Heart right ventricle (tissue), 16 donors: ENCODE measurements around the gene GPX8. TPM values are rescaled to one million over a fixed set of nuclear protein-coding genes. Genes with fewer than 3 reads are reported as not detected.

Experiments
- ATAC-seq, 8 donors: fragments of 200-7000 bp; cut with Tn5 transposase; one replicate each; pipeline ENCODE4 v1.9.1; 2020; ENCODE audit warnings: mild to moderate bottlenecking in 8 of 8, moderate library complexity in 8 of 8, moderate number of reproducible peaks in 1 of 8
- DNase-seq, 2 donors: peaks; one replicate each; pipeline ENCODE4 v3.0.0-alpha.2; 2020
- H3K27ac ChIP-seq, 10 donors: fragments of 200-600 bp; sonication (generic) in 2 of 10; one replicate each; pipeline versions ENCODE4 v1.5.0 to v1.8.0; 2020 to 2022; ENCODE audit warnings: mild to moderate bottlenecking in 3 of 10
- H3K27me3 ChIP-seq, 7 donors: fragments of 200-600 bp; one replicate each; pipeline ENCODE4 v1.8.0; 2021 to 2022; ENCODE audit warnings: mild to moderate bottlenecking in 2 of 7
- H3K36me3 ChIP-seq, 9 donors: fragments of 200-600 bp; sonication (generic) in 1 of 9; one replicate each; pipeline versions ENCODE4 v1.5.0 to v1.8.0; 2020 to 2022; ENCODE audit warnings: mild to moderate bottlenecking in 2 of 9
- H3K4me1 ChIP-seq, 9 donors: fragments of 200-600 bp; sonication (generic) in 1 of 9; one replicate each; pipeline versions ENCODE4 v1.5.0 to v1.8.0; 2020 to 2022; ENCODE audit warnings: mild to moderate bottlenecking in 4 of 9
- H3K4me3 ChIP-seq, 10 donors: fragments of 200-600 bp; sonication (generic) in 2 of 10; one replicate each; pipeline versions ENCODE4 v1.5.0 to v1.8.0; 2020 to 2022; ENCODE audit warnings: mild to moderate bottlenecking in 7 of 10, moderate library complexity in 2 of 10
- H3K9me3 ChIP-seq, 11 donors: fragments of 200-600 bp in 10 of 11; sonication (generic) in 2 of 11; one replicate each; pipeline versions ENCODE4 v1.5.0 to v1.8.0; 2013 to 2022; ENCODE audit warnings: mild to moderate bottlenecking in 2 of 11, control low read depth in 1 of 11, moderate library complexity in 1 of 11
- WGBS, 2 donors: extraction: QIAGEN DNeasy Blood & Tissue Kit; methylation state at CpG; one replicate each; pipeline ENCODE4 v1.1.7; 2013; ENCODE audit warnings: inconsistent platforms in 1 of 2; 5-methylcytosine and 5-hydroxymethylcytosine counted together
- intact Hi-C, 10 donors: fragments of 100-400 bp; cut with DNase I; formaldehyde crosslinking; loops; one replicate each; pipeline versions ENCODE4 v1.11.1 to v1.14.2; 2022
- polyA plus RNA-seq, 2 donors: library from polyadenylated mRNA; stranded (reverse); fragments of 200-250 nt; gene quantifications; one replicate each; pipeline ENCODE4 v1.2.3, GENCODE V29; 2013
- total RNA-seq, 10 donors: library from RNA; stranded (reverse); fragmentation: NEBNext Ultra II Directional in 3 of 10; extraction: Animal tissue kit (Norgen Biotek cat#: 25700) in 3 of 10; gene quantifications; one replicate each; pipeline versions ENCODE4 v1.2.1 to v1.2.4, GENCODE V29; 2021 to 2023
- TF ChIP-seq, protein P1 (sequence below), 9 donors: fragments of 200-600 bp; sonication (generic) in 2 of 9; IDR thresholded peaks; one replicate each; pipeline versions ENCODE4 v1.5.0 to v1.8.0; 2021 to 2022; ENCODE audit warnings: antibody characterized with exemption in 9 of 9, mild to moderate bottlenecking in 5 of 9, moderate library complexity in 1 of 9
- donor health status: Arrhythmogenic right ventricular cardiomyopathy.
- donor health status: ischemic (EF 13 %, LVEDD 7.1; RV severe dilation, severe dysfunction).
- donor health status: healthy with polysubstance abuse.
- donor health status: DM: no; HTN: yes; CAD: no.
- donor health status: DM: no; HTN: no; CAD: no.
- donor health status: ischemic (EF 25% LVEDD 6.9; RV normal size, moderate dysfunction).
- donor health status: ischemic (EF 25% LVEDD 5.7; RV mildly dilated, moderate dysfunction).
- donor health status: healthy.
- donor health status: DM: yes; HTN: yes; CAD: no.
- donor health status: Ischemic cardiomyopathy.
- donor health status: ischemic (EF 35%, LVEDD 5.7; RV mildly dilated, moderate dysfunction).
- donor health status: nonischemic (EF 11% LVEDD 7.7; RV severe dilation, severe dysfunction).
- donor health status: DM: yes; HTN: yes; CAD: no.
- donor health status: PGD.
- donor health status: ischemic (EF 29% LVEDD 5.4; RV normal size, mild dysfunction).
- donor health status: nonischemic (EF 23%, LVEDD 6.1; RV moderate dilation, normal function).

The GPX8 gene
- total and polyA plus RNA-seq, 12 donors = 3.0 to 13.5 (median 6.0) TPM

GRCh38 chr5:55123365-55123764, 36.6 kb upstream of the GPX8 start:
- H3K9me3 ChIP-seq = no peaks in the 10 kb centered on the region
- intact Hi-C loops = no loop called here
- ATAC-seq = no peak
- no peak overlapping the region for H3K27ac ChIP-seq
- WGBS, 2 donors = 72 to 73% methylated on average over 3 of the region's 3 CpGs
- TF ChIP-seq, protein P1, sequence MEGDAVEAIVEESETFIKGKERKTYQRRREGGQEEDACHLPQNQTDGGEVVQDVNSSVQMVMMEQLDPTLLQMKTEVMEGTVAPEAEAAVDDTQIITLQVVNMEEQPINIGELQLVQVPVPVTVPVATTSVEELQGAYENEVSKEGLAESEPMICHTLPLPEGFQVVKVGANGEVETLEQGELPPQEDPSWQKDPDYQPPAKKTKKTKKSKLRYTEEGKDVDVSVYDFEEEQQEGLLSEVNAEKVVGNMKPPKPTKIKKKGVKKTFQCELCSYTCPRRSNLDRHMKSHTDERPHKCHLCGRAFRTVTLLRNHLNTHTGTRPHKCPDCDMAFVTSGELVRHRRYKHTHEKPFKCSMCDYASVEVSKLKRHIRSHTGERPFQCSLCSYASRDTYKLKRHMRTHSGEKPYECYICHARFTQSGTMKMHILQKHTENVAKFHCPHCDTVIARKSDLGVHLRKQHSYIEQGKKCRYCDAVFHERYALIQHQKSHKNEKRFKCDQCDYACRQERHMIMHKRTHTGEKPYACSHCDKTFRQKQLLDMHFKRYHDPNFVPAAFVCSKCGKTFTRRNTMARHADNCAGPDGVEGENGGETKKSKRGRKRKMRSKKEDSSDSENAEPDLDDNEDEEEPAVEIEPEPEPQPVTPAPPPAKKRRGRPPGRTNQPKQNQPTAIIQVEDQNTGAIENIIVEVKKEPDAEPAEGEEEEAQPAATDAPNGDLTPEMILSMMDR (IDR thresholded peaks at IDR 0.05) = no peak
- no peaks in the 10 kb centered on the region for H3K4me1 ChIP-seq
- no peaks in the 10 kb centered on the region for H3K36me3 ChIP-seq
- peaks cover 0 to 22% (median 0%) of the 10 kb centered on the region in 7 donors for H3K27me3 ChIP-seq
- DNase-seq = no peak
- H3K4me3 ChIP-seq = no peak overlapping the region

DNA sequence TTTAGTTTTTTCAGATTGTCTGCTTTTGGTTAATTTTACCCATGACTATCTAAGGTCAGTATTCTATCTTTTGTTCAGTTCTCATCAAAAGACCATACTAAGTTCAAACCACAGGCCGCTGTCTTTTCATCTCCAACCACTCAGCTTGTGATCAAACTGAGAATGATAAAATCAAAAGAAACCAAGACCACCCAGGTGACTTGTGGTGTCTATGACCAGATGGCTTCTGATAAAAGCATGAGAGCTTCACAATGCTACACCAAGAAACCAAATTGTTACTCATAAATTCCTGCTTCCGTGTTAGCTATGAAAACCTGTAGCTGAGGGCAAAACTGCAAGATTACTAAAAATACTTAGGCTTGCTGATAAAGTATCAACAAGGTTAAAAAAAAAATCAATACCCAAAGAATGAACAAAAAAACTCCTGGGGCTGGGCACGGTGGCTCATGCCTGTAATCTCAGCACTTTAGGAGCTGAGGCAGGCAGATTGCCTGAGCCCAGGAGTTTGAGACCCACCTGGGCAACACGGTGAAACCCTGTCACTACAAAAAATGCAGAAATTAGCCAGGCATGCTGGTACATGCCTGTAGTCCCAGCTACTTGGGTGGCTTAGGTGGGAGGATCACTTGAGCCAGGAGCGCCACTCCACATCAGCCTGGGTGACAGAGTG, 25.8 kb upstream of the GPX8 start:
- DNase-seq (no peak), ATAC-seq (no peak)
- peaks cover 0 to 19% (median 0%) of the 10 kb centered on the region in 11 donors for H3K9me3 ChIP-seq
- TF ChIP-seq, protein P1 (IDR thresholded peaks at IDR 0.05) = no peak
- intact Hi-C loops = no loop called here
- no peaks in the 10 kb centered on the region for H3K36me3 ChIP-seq
- peaks cover 0 to 22% (median 5%) of the 10 kb centered on the region in 7 donors for H3K27me3 ChIP-seq
- H3K4me3 ChIP-seq = no peak overlapping the region
- H3K4me1 ChIP-seq = no peaks in the 10 kb centered on the region
- no peak overlapping the region for H3K27ac ChIP-seq
- WGBS, 2 donors = 68 to 72% methylated on average over 5 of the region's 5 CpGs

DNA sequence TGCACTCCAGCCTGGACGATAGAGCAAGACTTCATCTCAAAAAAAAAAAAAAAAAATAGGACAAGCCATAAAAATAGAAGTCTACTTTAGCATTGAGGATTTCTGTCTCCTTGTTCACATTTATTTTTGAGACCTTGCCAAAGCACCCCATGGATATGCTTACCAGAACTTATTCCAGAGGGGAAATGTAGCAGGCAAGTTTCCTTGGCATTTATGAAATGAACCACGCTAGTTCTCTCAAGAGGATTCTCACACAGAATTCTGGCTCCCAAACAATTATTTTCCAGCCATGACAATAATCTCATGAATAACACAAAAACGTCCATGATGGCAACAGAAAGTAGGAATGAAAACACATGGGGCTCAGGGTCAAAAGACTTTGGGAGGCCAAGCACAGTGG, 23.4 kb upstream of the GPX8 start:
- Histone ChIP-seq H3K27ac (no peak overlapping the region), H3K4me3 (no peak overlapping the region), H3K9me3 (no peaks in the 10 kb centered on the region), H3K4me1 (no peaks in the 10 kb centered on the region), H3K27me3 (peaks cover 0 to 24% (median 5%) of the 10 kb centered on the region in 7 donors), H3K36me3 (no peaks in the 10 kb centered on the region)
- intact Hi-C loops = no loop called here
- DNase-seq = no peak
- 45 to 60% methylated on average over 3 of the region's 3 CpGs for whole genome bisulfite sequencing, 2 donors
- ATAC-seq = no peak
- TF ChIP-seq, protein P1 (IDR thresholded peaks at IDR 0.05) = no peak

GRCh38 chr5:55140908-55141665, 18.9 kb upstream of the GPX8 start:
- no peaks in the 10 kb centered on the region for H3K4me1 ChIP-seq
- intact Hi-C loops = loop anchor here in 3 of 10 donors (5.0 to 10.0 kb wide), 3 partner anchors 196 to 236 kb away; no protein-coding TSS in a partner anchor
- WGBS, 2 donors = 69 to 72% methylated on average over 9 of the region's 9 CpGs
- no peak overlapping the region for H3K27ac ChIP-seq
- H3K4me3 ChIP-seq = no peak overlapping the region
- no peak for ATAC-seq
- no peaks in the 10 kb centered on the region for H3K9me3 ChIP-seq
- H3K36me3 ChIP-seq = no peaks in the 10 kb centered on the region
- TF ChIP-seq, protein P1 (IDR thresholded peaks at IDR 0.05) = no peak
- H3K27me3 ChIP-seq = peaks cover 0 to 45% (median 14%) of the 10 kb centered on the region in 7 donors
- DNase-seq = no peak
